Central memory CD4-positive, alpha-beta T cell (primary cell): ENCODE measurements around the gene PLXNA4.
A peak's percentile ranks its signal among the peaks of the same experiment; 100 is the strongest.
"Not testable (repeated sequence)": the region's sequence is repeated elsewhere in the genome, so short reads cannot be mapped to it uniquely, and the experiment has no call there.

Experiments
- DNase-seq: peaks from one replicate; pipeline ENCODE4 v3.0.0; 2022

Gene PLXNA4

GRCh38 chr7:132406039-132406438, 170.2 kb downstream of the PLXNA4 start:
- DNase-seq = no peak

GRCh38 chr7:132404261-132404660, 172.0 kb downstream of the PLXNA4 start:
- DNase-seq = no peak

- DNase-seq = no peak
Observed at GRCh38 chr7:132403465-132404110, 172.7 kb downstream of the PLXNA4 start.

- no peak for DNase-seq
Observed at GRCh38 chr7:132402751-132403245, 173.5 kb downstream of the PLXNA4 start.

- no peak for DNase-seq
Observed at GRCh38 chr7:132402096-132402495, 174.2 kb downstream of the PLXNA4 start.

- DNase-seq = no peak
Observed at GRCh38 chr7:132400561-132401142, 175.6 kb downstream of the PLXNA4 start.

GRCh38 chr7:132399367-132399766, 176.9 kb downstream of the PLXNA4 start:
- no peak for DNase-seq

GRCh38 chr7:132398253-132398925, 177.9 kb downstream of the PLXNA4 start:
- DNase-seq = no peak

- no peak for DNase-seq
Observed at GRCh38 chr7:132397070-132397469, 179.2 kb downstream of the PLXNA4 start.

- no peak for DNase-seq
Observed at GRCh38 chr7:132395361-132395760, 180.9 kb downstream of the PLXNA4 start.

- peak; percentile 30 for DNase-seq
Observed at GRCh38 chr7:132394283-132395198, 181.7 kb downstream of the PLXNA4 start.

GRCh38 chr7:132393789-132394261, 182.4 kb downstream of the PLXNA4 start:
- no peak for DNase-seq

- DNase-seq = no peak
Observed at GRCh38 chr7:132392713-132393112, 183.6 kb downstream of the PLXNA4 start.

- no peak for DNase-seq
Observed at GRCh38 chr7:132390705-132391104, 185.6 kb downstream of the PLXNA4 start.

- DNase-seq = not testable (repeated sequence)
Observed at GRCh38 chr7:132390049-132390448, 186.2 kb downstream of the PLXNA4 start.

GRCh38 chr7:132388688-132389087, 187.6 kb downstream of the PLXNA4 start:
- DNase-seq = no peak

- DNase-seq = no peak
Observed at GRCh38 chr7:132387596-132387995, 188.7 kb downstream of the PLXNA4 start.

GRCh38 chr7:132386201-132386681, 190.0 kb downstream of the PLXNA4 start:
- DNase-seq = no peak

- no peak for DNase-seq
Observed at GRCh38 chr7:132383962-132384361, 192.3 kb downstream of the PLXNA4 start.

GRCh38 chr7:132381742-132382472, 194.4 kb downstream of the PLXNA4 start:
- DNase-seq = no peak

GRCh38 chr7:132380059-132380458, 196.2 kb downstream of the PLXNA4 start:
- DNase-seq = no peak

- no peak for DNase-seq
Observed at GRCh38 chr7:132379292-132379691, 197.0 kb downstream of the PLXNA4 start.
